ENCODE data around the gene SHKBP1.

- TF ChIP-seq POLR2AphosphoS5 (IDR thresholded peaks at IDR 0.05; ENCODE audit: low read depth, low read length) (no peak), TAF1 (IDR thresholded peaks at IDR 0.05; ENCODE audit: borderline replicate concordance, insufficient read depth, low read length) (no peak), FOXP2 (optimal IDR thresholded peaks at IDR 0.05; ENCODE audit: borderline replicate concordance, extremely low read depth, extremely low read length, insufficient read depth) (no peak), SIN3A (IDR thresholded peaks at IDR 0.05; ENCODE audit: borderline replicate concordance, insufficient read depth, low read length) (no peak)
- TF ChIP-seq, protein P1, sequence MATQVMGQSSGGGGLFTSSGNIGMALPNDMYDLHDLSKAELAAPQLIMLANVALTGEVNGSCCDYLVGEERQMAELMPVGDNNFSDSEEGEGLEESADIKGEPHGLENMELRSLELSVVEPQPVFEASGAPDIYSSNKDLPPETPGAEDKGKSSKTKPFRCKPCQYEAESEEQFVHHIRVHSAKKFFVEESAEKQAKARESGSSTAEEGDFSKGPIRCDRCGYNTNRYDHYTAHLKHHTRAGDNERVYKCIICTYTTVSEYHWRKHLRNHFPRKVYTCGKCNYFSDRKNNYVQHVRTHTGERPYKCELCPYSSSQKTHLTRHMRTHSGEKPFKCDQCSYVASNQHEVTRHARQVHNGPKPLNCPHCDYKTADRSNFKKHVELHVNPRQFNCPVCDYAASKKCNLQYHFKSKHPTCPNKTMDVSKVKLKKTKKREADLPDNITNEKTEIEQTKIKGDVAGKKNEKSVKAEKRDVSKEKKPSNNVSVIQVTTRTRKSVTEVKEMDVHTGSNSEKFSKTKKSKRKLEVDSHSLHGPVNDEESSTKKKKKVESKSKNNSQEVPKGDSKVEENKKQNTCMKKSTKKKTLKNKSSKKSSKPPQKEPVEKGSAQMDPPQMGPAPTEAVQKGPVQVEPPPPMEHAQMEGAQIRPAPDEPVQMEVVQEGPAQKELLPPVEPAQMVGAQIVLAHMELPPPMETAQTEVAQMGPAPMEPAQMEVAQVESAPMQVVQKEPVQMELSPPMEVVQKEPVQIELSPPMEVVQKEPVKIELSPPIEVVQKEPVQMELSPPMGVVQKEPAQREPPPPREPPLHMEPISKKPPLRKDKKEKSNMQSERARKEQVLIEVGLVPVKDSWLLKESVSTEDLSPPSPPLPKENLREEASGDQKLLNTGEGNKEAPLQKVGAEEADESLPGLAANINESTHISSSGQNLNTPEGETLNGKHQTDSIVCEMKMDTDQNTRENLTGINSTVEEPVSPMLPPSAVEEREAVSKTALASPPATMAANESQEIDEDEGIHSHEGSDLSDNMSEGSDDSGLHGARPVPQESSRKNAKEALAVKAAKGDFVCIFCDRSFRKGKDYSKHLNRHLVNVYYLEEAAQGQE (IDR thresholded peaks at IDR 0.05; ENCODE audit: insufficient read depth in 1 of 2, low read depth in 2 of 2, low read length in 2 of 2), result 0 out of 4 replicates have a peak, but pooled peaks of 1 of the 2 experiments have one; percentile 2
Measured at GRCh38 chr19:40598918-40599307, 22.2 kb downstream of the SHKBP1 start.
